GM21737 (cell line): ENCODE results near the gene RAB42.

Experiments
- ATAC-seq: cut with Tn5 transposase; IDR thresholded peaks from one replicate; pipeline ENCODE4 v1.9.1; 2021; ENCODE audit warnings: mild to moderate bottlenecking, moderate library complexity; ENCODE audit not compliant: unreplicated experiment

Gene RAB42

GRCh38 chr1:28644494-28644893, 52.4 kb downstream of the RAB42 start:
- no peak for ATAC-seq
